ENCODE measurements around the gene EHHADH.

DNA sequence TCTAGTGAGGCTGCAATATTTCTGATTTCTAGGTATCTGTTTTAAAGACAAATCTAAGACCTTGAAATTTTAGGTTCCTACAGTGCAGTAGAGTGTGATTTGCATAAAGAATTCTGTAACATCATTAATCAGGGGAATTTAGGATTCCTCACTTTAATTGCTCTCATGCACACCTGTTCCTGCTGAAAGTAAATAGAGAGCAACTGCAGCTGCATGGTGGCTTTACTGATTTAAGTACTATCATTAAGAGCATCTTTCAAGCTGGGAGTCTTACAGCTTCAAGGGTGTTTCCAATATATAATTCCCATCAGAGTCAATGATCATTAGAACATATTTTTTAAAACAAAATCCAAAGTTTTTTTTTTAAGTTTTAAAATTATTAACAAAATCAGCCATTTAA is 65.0 kb downstream of the EHHADH start:
- TF ChIP-seq, protein P1, sequence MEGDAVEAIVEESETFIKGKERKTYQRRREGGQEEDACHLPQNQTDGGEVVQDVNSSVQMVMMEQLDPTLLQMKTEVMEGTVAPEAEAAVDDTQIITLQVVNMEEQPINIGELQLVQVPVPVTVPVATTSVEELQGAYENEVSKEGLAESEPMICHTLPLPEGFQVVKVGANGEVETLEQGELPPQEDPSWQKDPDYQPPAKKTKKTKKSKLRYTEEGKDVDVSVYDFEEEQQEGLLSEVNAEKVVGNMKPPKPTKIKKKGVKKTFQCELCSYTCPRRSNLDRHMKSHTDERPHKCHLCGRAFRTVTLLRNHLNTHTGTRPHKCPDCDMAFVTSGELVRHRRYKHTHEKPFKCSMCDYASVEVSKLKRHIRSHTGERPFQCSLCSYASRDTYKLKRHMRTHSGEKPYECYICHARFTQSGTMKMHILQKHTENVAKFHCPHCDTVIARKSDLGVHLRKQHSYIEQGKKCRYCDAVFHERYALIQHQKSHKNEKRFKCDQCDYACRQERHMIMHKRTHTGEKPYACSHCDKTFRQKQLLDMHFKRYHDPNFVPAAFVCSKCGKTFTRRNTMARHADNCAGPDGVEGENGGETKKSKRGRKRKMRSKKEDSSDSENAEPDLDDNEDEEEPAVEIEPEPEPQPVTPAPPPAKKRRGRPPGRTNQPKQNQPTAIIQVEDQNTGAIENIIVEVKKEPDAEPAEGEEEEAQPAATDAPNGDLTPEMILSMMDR (conservative IDR thresholded peaks at IDR 0.05) = no peak
- TF ChIP-seq EZH2 (IDR thresholded peaks at IDR 0.05; ENCODE audit: low read depth) = no peak

All from PC-9 (cell line).